ENCODE measurements around the gene HIVEP3. TPM values are rescaled to one million over a fixed set of nuclear protein-coding genes. Genes with fewer than 3 reads are reported as not detected.

HIVEP3 gene
- total and polyA plus RNA-seq, 3 donors from 2014 or later, result 4.8 to 7.3 (median 7.2) TPM

DNA sequence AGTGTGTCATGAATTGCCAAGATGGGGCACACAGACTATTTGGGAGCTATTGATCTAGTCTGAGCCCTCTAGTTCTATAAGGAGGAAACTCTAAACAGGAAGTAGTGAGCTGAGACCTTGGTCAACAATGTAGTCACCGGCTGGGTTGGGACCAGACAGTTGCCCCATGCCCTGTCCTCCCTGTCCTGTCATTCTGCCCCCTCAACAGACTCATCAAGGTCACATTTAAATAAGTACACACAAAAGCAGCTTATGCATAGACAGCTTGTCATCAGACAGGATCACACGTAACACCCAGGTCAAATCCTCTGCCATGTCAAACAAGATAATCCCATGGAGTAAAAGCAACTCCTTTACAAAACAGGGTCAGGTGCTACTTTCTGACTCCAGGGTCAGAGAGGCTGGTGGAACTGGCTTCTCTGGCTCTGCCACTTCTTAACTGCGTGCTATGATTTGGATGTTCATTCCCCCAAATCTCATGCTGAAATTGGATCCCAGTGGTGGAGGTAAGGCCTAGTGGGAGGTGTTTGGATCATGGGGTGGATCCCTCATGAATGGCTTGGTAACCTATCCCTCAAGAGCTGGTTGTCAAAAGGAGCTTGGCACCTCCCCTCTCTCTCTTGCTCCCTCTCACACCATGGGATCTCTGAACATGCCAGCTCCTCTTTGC, 128.9 kb downstream of the HIVEP3 start:
- intact Hi-C loops (cut with DNase I; ENCODE audit: low total_unique reads), result no loop called here
- Histone ChIP-seq H3K36me3 (ENCODE audit: low read depth, missing control alignments) (no peaks in the 10 kb centered on the region), H3K27ac (no peak overlapping the region), H3K9me3 (no peaks in the 10 kb centered on the region), H3K27me3 (no peaks in the 10 kb centered on the region), H3K4me3 (no peak overlapping the region), H3K4me1 (no peaks in the 10 kb centered on the region)
- DNase-seq, result no peak
- 77 to 87% methylated on average over 3 of the region's 3 CpGs for WGBS, 2 donors
- TF ChIP-seq, protein P1, sequence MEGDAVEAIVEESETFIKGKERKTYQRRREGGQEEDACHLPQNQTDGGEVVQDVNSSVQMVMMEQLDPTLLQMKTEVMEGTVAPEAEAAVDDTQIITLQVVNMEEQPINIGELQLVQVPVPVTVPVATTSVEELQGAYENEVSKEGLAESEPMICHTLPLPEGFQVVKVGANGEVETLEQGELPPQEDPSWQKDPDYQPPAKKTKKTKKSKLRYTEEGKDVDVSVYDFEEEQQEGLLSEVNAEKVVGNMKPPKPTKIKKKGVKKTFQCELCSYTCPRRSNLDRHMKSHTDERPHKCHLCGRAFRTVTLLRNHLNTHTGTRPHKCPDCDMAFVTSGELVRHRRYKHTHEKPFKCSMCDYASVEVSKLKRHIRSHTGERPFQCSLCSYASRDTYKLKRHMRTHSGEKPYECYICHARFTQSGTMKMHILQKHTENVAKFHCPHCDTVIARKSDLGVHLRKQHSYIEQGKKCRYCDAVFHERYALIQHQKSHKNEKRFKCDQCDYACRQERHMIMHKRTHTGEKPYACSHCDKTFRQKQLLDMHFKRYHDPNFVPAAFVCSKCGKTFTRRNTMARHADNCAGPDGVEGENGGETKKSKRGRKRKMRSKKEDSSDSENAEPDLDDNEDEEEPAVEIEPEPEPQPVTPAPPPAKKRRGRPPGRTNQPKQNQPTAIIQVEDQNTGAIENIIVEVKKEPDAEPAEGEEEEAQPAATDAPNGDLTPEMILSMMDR (IDR thresholded peaks at IDR 0.05), result no peak
- TF ChIP-seq POLR2A (IDR thresholded peaks at IDR 0.05), result no peak

DNA sequence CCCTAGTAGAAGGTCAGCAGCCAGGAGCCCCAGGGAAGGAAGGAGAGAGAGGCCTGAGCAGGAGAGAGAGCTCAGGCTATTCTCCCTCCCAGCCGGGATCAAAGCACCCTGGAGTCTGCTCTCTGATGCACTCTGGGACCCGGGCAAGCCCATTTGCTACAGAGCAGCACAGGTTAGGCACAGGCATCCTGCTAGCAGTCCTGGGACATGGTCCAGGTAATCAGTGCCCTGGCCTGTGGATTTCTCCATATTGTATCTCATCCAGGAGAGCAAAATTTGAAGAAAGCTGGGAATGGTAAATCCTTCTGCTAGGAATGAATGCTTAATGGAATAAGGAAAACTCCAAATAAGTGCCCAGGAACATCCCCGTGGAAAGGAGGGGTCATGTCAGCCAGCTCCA, 130.3 kb downstream of the HIVEP3 start:
- no peaks in the 10 kb centered on the region for H3K27me3 ChIP-seq
- intact Hi-C loops (cut with DNase I; ENCODE audit: low total_unique reads), result no loop called here
- no peak for DNase-seq
- WGBS, 2 donors, result 83 to 92% methylated on average over 3 of the region's 3 CpGs
- no peak overlapping the region for H3K27ac ChIP-seq
- TF ChIP-seq, protein P1 (IDR thresholded peaks at IDR 0.05), result no peak
- no peak for TF ChIP-seq POLR2A (IDR thresholded peaks at IDR 0.05)
- no peaks in the 10 kb centered on the region for H3K4me1 ChIP-seq
- no peak overlapping the region for H3K4me3 ChIP-seq
- H3K9me3 ChIP-seq, result no peaks in the 10 kb centered on the region
- H3K36me3 ChIP-seq (ENCODE audit: low read depth, missing control alignments), result no peaks in the 10 kb centered on the region

DNA sequence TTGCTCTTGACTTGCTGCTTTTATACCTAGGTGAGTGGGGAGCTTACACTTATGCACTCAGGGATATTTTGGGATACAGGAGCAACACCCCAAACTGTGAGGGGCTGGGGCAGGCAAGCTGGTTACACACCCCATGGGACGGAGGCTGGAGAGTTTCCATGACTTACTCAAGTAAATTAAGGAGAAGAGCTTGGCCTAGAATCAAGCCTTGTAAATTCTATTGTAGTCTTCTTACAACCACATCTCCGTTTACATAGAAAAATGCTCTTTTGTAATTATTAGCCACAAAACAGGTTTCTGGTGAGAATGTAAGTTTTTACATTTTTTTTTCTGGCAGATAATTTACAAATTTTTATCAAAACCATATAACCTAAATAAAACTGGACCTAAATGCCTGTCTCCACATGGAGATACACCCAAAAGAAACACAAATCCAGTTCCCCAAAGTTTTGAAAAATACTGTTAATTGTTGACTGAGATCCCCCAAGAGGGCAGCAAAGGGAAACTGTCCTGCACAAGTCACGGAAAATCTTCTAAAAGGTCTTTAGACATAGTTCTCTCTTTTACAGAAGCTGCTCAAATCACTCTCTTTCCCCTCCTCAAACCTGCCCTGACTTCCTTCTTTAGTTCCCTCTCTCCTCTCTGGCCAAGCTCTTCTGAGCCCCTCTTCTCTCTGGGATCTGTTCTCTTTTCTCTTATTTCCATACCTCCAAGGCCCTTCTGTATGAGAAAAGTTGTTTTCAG, 134.0 kb downstream of the HIVEP3 start:
- no peak overlapping the region for H3K27ac ChIP-seq
- intact Hi-C loops (cut with DNase I; ENCODE audit: low total_unique reads), result no loop called here
- no peaks in the 10 kb centered on the region for H3K36me3 ChIP-seq (ENCODE audit: low read depth, missing control alignments)
- H3K4me1 ChIP-seq, result no peaks in the 10 kb centered on the region
- no peaks in the 10 kb centered on the region for H3K9me3 ChIP-seq
- TF ChIP-seq POLR2A (IDR thresholded peaks at IDR 0.05), result no peak
- TF ChIP-seq, protein P1 (IDR thresholded peaks at IDR 0.05), result no peak
- H3K27me3 ChIP-seq, result no peaks in the 10 kb centered on the region
- no peak overlapping the region for H3K4me3 ChIP-seq
- 84 to 87% methylated on average over 3 of the region's 3 CpGs for whole genome bisulfite sequencing, 2 donors
- DNase-seq, result no peak

DNA sequence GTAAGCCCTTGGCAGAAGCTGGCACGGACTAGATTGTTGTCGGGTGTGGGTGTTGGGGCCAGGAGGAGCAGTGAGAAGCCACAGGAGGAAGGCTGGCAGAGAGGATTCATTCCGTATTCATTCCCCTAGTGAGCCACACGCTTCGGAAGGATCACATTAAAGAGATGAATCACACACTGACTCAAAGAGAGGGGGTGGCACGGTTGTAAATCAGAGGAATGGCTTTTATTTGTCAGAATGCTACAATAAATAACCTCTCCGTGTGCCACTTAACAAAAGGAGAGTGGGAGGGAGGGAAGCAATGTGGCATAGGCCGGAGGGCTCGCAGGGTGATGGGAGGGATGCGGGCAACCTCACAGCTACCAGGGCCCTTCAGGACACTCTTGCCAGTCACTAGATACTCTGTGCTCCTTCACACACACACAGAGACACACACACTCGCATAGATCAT, 135.5 kb downstream of the HIVEP3 start:
- TF ChIP-seq, protein P1 (IDR thresholded peaks at IDR 0.05), result no peak
- TF ChIP-seq POLR2A (IDR thresholded peaks at IDR 0.05), result no peak
- Histone ChIP-seq H3K27ac (no peak overlapping the region), H3K36me3 (ENCODE audit: low read depth, missing control alignments) (no peaks in the 10 kb centered on the region), H3K4me1 (no peaks in the 10 kb centered on the region), H3K4me3 (no peak overlapping the region), H3K27me3 (no peaks in the 10 kb centered on the region), H3K9me3 (no peaks in the 10 kb centered on the region)
- no peak for DNase-seq
- intact Hi-C loops (cut with DNase I; ENCODE audit: low total_unique reads), result no loop called here
- 72 to 79% methylated on average over 11 of the region's 11 CpGs for WGBS, 2 donors
